HL-60 (cell line): ENCODE data around the gene WASHC2C.
"Not testable (repeated sequence)": the region's sequence is repeated elsewhere in the genome, so short reads cannot be mapped to it uniquely, and the experiment has no call there.

ENCODE experiments used
- DNase-seq, 2 experiments: peaks; one replicate each; pipeline ENCODE4 v3.0.0-alpha.2; 2010 to 2020; ENCODE audit warnings: low read depth in 1 of 2, low spot score in 1 of 2
- H3K27ac ChIP-seq: fragments of 250-450 bp; sonication (Bioruptor Pico); replicated peaks from 2 replicates; pipeline ENCODE4 v1.5.1; 2020; ENCODE audit warnings: mild to moderate bottlenecking, moderate library complexity
- H3K27me3 ChIP-seq: fragments of 250-450 bp; sonication (Bioruptor Pico); 2 replicates; pipeline ENCODE4 v1.5.1; 2021; ENCODE audit warnings: mild to moderate bottlenecking, moderate library complexity; ENCODE audit not compliant: insufficient read depth, poor library complexity, severe bottlenecking
- H3K4me3 ChIP-seq: replicated peaks from 2 replicates; pipeline ENCODE4 v1.5.1; 2011; ENCODE audit warnings: mild to moderate bottlenecking, control low read depth, low read length; ENCODE audit not compliant: insufficient read depth

The WASHC2C gene

DNA sequence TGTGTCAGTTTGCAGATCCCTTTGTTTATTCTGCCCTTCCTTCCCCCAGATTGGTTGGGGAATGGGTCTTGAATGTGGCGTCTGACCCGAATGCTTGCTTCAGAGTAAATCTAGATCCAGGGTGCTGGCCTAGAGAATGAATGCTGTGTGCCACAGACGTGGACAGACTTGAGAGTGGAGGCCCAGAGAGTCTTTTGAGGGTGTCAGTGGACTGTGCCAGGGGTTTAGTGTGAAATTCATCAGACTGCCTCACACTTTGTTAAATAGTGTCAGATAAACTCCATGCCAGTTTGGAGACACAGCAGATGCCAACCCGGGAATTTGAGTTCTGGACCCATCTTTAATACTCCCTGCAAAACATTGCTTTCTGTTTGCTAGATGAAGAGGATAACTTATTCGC, 25.1 kb downstream of the WASHC2C start:
- H3K27ac ChIP-seq, H3K4me3 ChIP-seq, H3K27me3 ChIP-seq, DNase-seq: not testable (repeated sequence)

DNA sequence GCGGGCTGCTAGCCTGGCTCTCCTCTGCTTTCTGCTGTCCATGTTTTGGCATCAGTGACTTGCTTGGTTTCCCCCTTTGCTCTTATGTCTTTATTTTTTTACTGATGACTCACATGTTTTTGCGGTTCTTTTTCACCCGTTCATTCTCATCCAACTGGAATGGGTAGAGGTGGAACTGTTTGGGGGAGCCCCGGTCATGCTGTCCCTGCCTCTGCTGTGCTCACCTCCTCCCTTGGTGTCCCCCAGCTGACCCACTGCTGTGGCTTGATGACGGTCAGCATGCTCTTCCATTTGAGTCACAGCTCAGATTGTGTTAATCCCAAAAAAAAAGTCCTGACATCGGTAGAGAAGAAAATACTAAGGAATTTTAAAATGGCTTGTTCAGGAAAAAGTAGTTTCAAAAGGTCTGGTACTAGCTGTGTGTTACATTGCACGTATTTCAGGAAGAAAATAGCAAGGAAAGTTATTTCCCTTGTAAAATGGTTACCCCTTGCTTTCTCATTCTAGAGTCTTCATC, 27.0 kb downstream of the WASHC2C start:
- H3K27me3 ChIP-seq, H3K4me3 ChIP-seq, DNase-seq, H3K27ac ChIP-seq: not testable (repeated sequence)

DNA sequence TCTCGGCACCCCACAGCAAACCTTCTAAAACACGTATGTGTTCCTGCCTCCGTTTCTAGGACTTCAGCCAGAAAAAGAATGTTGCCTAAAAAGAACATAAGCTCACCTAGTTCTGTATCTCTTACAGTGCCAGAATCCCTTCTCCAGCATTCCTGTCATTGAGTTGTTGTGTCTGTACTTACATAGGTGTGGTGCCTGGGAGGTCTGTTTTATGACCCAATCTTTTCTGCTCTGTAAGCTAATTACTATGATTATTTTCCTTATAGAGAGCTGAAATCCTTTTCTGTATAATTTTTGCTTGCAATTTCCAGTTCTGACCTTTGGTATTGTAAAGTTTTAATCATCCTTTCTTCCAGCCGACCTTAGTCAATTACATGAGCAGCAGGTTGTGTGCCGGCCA, 28.0 kb downstream of the WASHC2C start:
- DNase-seq, H3K27me3 ChIP-seq, H3K4me3 ChIP-seq, H3K27ac ChIP-seq: not testable (repeated sequence)

DNA sequence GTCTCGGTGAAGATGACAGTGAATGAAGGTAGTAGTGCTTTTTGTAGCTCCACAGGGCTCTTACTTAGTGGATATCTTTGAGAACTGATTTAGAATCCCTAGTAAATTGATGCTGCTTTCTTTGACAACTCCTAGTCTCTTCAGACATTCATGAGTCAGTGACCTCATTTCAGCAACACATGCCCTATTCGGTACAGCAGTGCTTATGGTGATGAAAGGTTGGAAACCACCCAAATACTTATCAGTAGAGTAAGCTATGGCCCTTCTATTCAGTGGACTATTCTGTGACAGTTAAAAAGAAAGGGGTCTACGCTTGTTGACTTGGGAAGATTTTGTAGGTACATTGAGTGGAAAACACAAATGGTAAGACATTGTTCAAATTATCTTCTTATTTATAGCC, 29.0 kb downstream of the WASHC2C start:
- H3K27ac ChIP-seq, DNase-seq: not testable (repeated sequence)

DNA sequence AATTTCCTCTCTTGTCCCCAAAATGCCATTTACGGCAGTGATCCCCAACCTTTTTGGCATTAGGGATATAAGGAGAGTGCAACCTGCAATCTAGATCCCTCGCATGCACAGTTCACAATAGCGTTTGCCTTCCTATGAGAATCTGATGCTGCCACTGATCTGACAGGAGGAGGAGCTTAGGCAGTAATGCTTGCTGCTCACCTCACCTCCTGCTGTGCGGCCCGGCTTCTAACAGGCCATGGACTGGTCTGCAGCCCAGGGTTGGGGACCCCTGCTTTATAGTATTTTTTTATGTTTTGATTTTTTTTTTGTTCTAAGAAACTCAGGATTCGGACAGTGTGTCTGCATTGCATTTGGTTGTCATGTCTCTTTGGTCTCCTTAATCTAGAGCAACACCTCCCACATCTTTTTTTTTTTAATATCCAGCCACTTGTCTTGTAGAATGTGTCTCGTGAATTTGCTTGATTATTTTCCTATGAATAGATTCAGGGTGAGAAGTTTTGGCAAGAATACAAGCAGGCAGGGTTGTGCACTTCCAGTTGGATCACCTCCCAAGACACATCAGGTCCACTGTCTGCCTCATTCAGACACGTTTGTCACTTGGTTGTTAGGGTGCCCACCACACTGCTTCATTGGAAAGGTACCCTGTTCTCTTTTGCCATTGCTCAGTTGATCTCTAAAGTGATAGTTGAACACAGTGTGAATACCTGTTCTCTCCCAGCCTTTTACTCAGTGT, 30.8 kb downstream of the WASHC2C start:
- not testable (repeated sequence) for H3K4me3 ChIP-seq, H3K27ac ChIP-seq, H3K27me3 ChIP-seq, DNase-seq

More for the DNA sequence above, 29.0 kb downstream of the WASHC2C start:
- H3K4me3 ChIP-seq, H3K27me3 ChIP-seq: not testable (repeated sequence)

GRCh38 chr10:45761622-45762021, 34.6 kb downstream of the WASHC2C start:
- not testable (repeated sequence) for H3K27ac ChIP-seq, H3K4me3 ChIP-seq, H3K27me3 ChIP-seq, DNase-seq

- not testable (repeated sequence) for H3K27ac ChIP-seq, DNase-seq, H3K27me3 ChIP-seq, H3K4me3 ChIP-seq
Observed at GRCh38 chr10:45763037-45763436, 36.0 kb downstream of the WASHC2C start.

DNA sequence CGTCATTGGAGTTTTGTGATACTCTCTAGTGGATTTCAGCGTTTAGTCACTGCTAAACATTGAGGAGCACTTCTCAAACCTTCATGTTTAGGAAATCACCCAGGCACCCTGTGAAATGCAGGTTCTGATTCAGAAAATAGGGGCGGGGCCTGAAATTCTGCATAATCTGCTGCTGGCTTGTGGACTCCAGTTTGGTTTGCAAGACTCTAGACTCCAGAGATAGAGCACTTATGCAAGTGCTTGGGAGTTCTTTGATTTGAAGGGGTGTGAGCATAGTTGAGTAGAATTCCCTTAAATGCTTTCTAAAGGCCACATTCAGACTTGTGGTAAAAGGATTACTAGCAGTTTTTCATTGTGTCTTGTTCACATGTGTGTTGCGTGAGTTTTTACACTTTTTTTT, 41.3 kb downstream of the WASHC2C start:
- H3K27ac ChIP-seq, H3K4me3 ChIP-seq, DNase-seq, H3K27me3 ChIP-seq: not testable (repeated sequence)

GRCh38 chr10:45771757-45772461, 44.8 kb downstream of the WASHC2C start:
- not testable (repeated sequence) for H3K27ac ChIP-seq, H3K27me3 ChIP-seq, DNase-seq, H3K4me3 ChIP-seq

GRCh38 chr10:45786217-45786616, 59.2 kb downstream of the WASHC2C start:
- H3K27me3 ChIP-seq, H3K4me3 ChIP-seq, DNase-seq, H3K27ac ChIP-seq: not testable (repeated sequence)

DNA sequence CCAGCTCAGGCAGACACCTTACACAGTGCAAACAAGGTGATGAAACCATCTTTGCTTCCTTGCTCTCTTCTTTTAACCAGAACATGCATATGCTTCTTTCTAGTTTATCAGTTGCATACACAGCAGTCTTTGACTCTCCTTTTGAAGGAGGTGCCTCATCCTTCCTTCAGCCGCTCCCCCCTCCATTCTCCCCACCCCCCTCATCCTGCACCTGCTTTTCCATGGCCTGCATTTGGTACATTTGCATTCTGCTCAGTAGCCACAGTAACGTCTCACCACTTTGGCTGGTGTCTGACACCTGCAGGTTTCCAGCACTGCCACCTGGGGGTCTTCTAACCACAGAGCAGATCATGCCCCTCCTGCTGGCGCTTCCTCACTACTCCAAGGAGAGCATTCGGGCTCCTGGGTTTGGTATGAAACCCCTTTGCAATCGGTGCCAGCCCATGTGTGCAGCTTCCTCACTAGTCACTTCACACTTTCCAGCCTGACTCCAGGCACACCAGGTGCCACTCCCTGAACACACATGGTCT, 60.2 kb downstream of the WASHC2C start:
- DNase-seq, H3K27me3 ChIP-seq, H3K4me3 ChIP-seq, H3K27ac ChIP-seq: not testable (repeated sequence)

- DNase-seq, H3K4me3 ChIP-seq, H3K27ac ChIP-seq, H3K27me3 ChIP-seq: not testable (repeated sequence)
Observed at GRCh38 chr10:45789991-45790390, 62.9 kb downstream of the WASHC2C start.

GRCh38 chr10:45790694-45791426, 63.8 kb downstream of the WASHC2C start:
- H3K27ac ChIP-seq, H3K4me3 ChIP-seq, H3K27me3 ChIP-seq, DNase-seq: not testable (repeated sequence)

- H3K27me3 ChIP-seq, H3K27ac ChIP-seq, H3K4me3 ChIP-seq, DNase-seq: not testable (repeated sequence)
Observed at GRCh38 chr10:45794761-45795160, 67.7 kb downstream of the WASHC2C start.
